HepG2 (cell line): Measurements from ENCODE around the gene CRNKL1. TPM values are rescaled to one million over a fixed set of nuclear protein-coding genes. Genes with fewer than 3 reads are reported as not detected.

Experiments
- ATF7 ChIP-seq, 2 experiments: fragments of 450-650 bp in 1 of 2; sonication (generic) in 1 of 2; formaldehyde crosslinking in 1 of 2; IDR thresholded peaks; 2 replicates each; pipeline versions ENCODE4 v1.4.0 to v1.6.1; 2016 to 2020; ENCODE audit warnings: antibody characterized with exemption in 1 of 2, mild to moderate bottlenecking in 1 of 2, missing genetic modification reagents in 1 of 2
- ERF ChIP-seq: IDR thresholded peaks from 2 replicates; pipeline ENCODE4 v1.6.1; 2018; ENCODE audit warnings: missing biosample characterization, missing genetic modification reagents
- THYN1 ChIP-seq: sonication (generic); formaldehyde crosslinking; IDR thresholded peaks from 2 replicates; pipeline ENCODE4 v1.8.1; 2023; ENCODE audit warnings: low read depth, mild to moderate bottlenecking, moderate library complexity, missing genetic modification reagents, borderline replicate concordance
- ZNF326 ChIP-seq: sonication (generic); formaldehyde crosslinking; IDR thresholded peaks from 2 replicates; pipeline ENCODE4 v1.4.0; 2020; ENCODE audit warnings: missing genetic modification reagents, borderline replicate concordance
- ZNF354B ChIP-seq: sonication (generic); formaldehyde crosslinking; IDR thresholded peaks from 2 replicates; pipeline ENCODE4 v1.8.0; 2022; ENCODE audit warnings: mild to moderate bottlenecking, missing genetic modification reagents
- ZNF614 ChIP-seq: IDR thresholded peaks from 2 replicates; pipeline ENCODE4 v1.6.1; 2018; ENCODE audit warnings: missing biosample characterization, missing genetic modification reagents, inconsistent platforms, borderline replicate concordance
- ZNF724P ChIP-seq: sonication (generic); formaldehyde crosslinking; IDR thresholded peaks from 2 replicates; pipeline ENCODE4 v1.8.0; 2022; ENCODE audit warnings: missing genetic modification reagents, borderline replicate concordance
- ZNF788 ChIP-seq: sonication (generic); formaldehyde crosslinking; IDR thresholded peaks from 2 replicates; pipeline ENCODE4 v1.5.0; 2020; ENCODE audit warnings: mild to moderate bottlenecking, missing genetic modification reagents, borderline replicate concordance
- ZNF83 ChIP-seq: sonication (generic); formaldehyde crosslinking; IDR thresholded peaks from 2 replicates; pipeline ENCODE4 v1.4.0; 2020; ENCODE audit warnings: missing genetic modification reagents, mild to moderate bottlenecking, borderline replicate concordance
- polyA plus RNA-seq, 8 experiments: library from polyadenylated mRNA; depleted of rRNA in 3 of 8; stranded (reverse) in 7 of 8; unstranded in 1 of 8; fragments of >200 nt; fragmentation: Illumina TruSeq in 4 of 8; extraction: Trizol in 4 of 8; gene quantifications; 2 replicates each; pipeline versions ENCODE4 v1.2.1 to v1.2.3, GENCODE V29; 2011 to 2016; ENCODE audit warnings: low read depth in 4 of 8, missing spikeins in 1 of 8, mixed read lengths in 1 of 8; ENCODE audit not compliant: insufficient read depth in 1 of 8
- total RNA-seq, 5 experiments: library from RNA; depleted of rRNA; stranded (reverse); fragments of >200 nt; fragmentation: Illumina TruSeq; extraction: Trizol; gene quantifications; 2 replicates each; pipeline ENCODE4 v1.2.3, GENCODE V29; 2016; ENCODE audit warnings: low read depth in 1 of 5
- TF ChIP-seq, protein P1 (sequence below): sonication (generic); formaldehyde crosslinking; IDR thresholded peaks from 2 replicates; pipeline ENCODE4 v1.4.0; 2020; ENCODE audit warnings: mild to moderate bottlenecking, low read depth, missing genetic modification reagents
- TF ChIP-seq, protein P2 (sequence below): sonication (generic); formaldehyde crosslinking; IDR thresholded peaks from 2 replicates; pipeline ENCODE4 v1.5.0; 2020; ENCODE audit warnings: missing genetic modification reagents, mild to moderate bottlenecking, borderline replicate concordance
- TF ChIP-seq, protein P3 (sequence below): sonication (generic); formaldehyde crosslinking; IDR thresholded peaks from 2 replicates; pipeline ENCODE4 v1.4.0; 2020; ENCODE audit warnings: missing genetic modification reagents
- TF ChIP-seq, protein P4 (sequence below): sonication (generic); formaldehyde crosslinking; IDR thresholded peaks from 2 replicates; pipeline ENCODE4 v1.5.0; 2020; ENCODE audit warnings: missing genetic modification reagents
- TF ChIP-seq, protein P5 (sequence below): sonication (generic); formaldehyde crosslinking; IDR thresholded peaks from 2 replicates; pipeline ENCODE4 v1.4.0; 2020; ENCODE audit warnings: missing genetic modification reagents, mild to moderate bottlenecking, borderline replicate concordance
- TF ChIP-seq, protein P6 (sequence below): sonication (generic); formaldehyde crosslinking; IDR thresholded peaks from 2 replicates; pipeline ENCODE4 v1.4.0; 2020; ENCODE audit warnings: missing genetic modification reagents, borderline replicate concordance

CRNKL1 gene
- total and polyA plus RNA-seq, 2 of the 13 experiments (the other 11 are each of a cell fraction or from before 2014, with no cell fraction given), result 12.3 to 64.5 TPM

DNA sequence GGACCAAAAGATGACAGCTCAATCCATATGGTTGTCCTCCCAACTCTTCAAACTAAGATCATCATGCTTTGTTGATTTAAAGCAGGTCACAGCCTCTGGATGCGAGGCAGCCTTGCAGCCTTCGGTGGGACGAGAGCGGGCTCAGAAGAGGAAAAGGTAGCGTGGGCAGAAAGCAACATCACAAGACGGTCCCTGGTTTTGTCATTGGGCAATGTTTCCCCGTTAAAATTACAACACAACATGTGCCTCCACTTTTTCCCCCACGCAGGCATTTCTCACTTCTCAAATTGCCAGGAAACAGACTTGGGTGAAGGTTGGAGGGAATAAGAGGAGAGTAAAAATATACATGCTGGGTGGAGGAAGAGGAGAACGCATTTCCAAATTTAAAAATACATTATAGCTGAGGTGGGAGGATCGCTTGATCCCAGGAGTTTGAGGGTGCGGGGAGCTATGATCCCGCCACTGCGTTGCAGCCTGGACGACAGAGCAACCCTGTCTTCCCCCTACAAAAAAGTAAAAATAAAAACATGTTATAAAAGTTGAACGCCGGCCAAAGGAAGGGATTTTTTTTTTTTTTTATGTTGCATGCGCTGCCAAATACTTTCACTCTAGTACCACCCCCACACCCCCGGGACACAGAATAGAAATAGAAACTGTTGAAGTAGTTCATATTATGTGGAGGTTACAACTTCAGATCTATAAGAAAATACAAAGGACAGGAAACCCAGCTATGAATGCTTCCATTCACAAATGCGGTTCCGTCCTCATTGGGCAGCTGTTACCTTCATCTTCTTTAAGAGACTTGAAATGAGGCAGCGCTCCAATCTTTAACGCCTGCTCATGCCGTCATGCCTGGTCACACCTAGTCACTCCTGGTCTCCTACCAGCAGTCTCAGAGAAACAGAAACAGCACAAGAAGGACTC lies 49.0 kb downstream of the CRNKL1 start (continued):
- TF ChIP-seq ZNF724P (CRISPR knock-in tag) (0 out of 2 replicates have a peak, but pooled peaks have one; percentile 4), ZNF354B (no peak), ZNF326 (CRISPR knock-in tag) (no peak), THYN1 (CRISPR knock-in tag) (no peak), ATF7 (IDR thresholded peaks at IDR 0.05) (no peak), ATF7 (CRISPR knock-in tag; IDR thresholded peaks at IDR 0.05) (no peak), ZNF614 (no peak), ERF (CRISPR knock-in tag) (no peak), ZNF83 (0 out of 2 replicates have a peak, but pooled peaks have one; percentile 18), ZNF788 (CRISPR knock-in tag) (0 out of 2 replicates have a peak, but pooled peaks have one; percentile 8)
- TF ChIP-seq, protein P1, sequence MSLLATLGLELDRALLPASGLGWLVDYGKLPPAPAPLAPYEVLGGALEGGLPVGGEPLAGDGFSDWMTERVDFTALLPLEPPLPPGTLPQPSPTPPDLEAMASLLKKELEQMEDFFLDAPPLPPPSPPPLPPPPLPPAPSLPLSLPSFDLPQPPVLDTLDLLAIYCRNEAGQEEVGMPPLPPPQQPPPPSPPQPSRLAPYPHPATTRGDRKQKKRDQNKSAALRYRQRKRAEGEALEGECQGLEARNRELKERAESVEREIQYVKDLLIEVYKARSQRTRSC (CRISPR knock-in tag), result no peak
- TF ChIP-seq, protein P2, sequence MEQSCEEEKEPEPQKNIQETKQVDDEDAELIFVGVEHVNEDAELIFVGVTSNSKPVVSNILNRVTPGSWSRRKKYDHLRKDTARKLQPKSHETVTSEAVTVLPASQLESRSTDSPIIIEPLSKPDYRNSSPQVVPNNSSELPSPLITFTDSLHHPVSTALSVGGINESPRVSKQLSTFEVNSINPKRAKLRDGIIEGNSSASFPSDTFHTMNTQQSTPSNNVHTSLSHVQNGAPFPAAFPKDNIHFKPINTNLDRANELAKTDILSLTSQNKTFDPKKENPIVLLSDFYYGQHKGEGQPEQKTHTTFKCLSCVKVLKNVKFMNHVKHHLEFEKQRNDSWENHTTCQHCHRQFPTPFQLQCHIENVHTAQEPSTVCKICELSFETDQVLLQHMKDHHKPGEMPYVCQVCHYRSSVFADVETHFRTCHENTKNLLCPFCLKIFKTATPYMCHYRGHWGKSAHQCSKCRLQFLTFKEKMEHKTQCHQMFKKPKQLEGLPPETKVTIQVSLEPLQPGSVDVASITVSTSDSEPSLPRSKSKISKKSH, result no peak
- TF ChIP-seq, protein P3, sequence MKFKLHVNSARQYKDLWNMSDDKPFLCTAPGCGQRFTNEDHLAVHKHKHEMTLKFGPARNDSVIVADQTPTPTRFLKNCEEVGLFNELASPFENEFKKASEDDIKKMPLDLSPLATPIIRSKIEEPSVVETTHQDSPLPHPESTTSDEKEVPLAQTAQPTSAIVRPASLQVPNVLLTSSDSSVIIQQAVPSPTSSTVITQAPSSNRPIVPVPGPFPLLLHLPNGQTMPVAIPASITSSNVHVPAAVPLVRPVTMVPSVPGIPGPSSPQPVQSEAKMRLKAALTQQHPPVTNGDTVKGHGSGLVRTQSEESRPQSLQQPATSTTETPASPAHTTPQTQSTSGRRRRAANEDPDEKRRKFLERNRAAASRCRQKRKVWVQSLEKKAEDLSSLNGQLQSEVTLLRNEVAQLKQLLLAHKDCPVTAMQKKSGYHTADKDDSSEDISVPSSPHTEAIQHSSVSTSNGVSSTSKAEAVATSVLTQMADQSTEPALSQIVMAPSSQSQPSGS (CRISPR knock-in tag), result no peak
- TF ChIP-seq, protein P4, sequence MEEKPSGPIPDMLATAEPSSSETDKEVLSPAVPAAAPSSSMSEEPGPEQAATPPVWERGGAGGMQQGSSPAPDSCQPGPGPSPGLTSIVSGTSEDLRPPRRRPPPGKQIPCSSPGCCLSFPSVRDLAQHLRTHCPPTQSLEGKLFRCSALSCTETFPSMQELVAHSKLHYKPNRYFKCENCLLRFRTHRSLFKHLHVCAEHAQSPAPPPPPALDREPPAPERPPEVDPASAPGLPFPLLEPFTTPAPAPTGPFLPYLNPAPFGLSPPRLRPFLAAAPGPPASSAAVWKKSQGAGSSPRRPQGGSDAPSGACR (CRISPR knock-in tag), result no peak
- TF ChIP-seq, protein P5, sequence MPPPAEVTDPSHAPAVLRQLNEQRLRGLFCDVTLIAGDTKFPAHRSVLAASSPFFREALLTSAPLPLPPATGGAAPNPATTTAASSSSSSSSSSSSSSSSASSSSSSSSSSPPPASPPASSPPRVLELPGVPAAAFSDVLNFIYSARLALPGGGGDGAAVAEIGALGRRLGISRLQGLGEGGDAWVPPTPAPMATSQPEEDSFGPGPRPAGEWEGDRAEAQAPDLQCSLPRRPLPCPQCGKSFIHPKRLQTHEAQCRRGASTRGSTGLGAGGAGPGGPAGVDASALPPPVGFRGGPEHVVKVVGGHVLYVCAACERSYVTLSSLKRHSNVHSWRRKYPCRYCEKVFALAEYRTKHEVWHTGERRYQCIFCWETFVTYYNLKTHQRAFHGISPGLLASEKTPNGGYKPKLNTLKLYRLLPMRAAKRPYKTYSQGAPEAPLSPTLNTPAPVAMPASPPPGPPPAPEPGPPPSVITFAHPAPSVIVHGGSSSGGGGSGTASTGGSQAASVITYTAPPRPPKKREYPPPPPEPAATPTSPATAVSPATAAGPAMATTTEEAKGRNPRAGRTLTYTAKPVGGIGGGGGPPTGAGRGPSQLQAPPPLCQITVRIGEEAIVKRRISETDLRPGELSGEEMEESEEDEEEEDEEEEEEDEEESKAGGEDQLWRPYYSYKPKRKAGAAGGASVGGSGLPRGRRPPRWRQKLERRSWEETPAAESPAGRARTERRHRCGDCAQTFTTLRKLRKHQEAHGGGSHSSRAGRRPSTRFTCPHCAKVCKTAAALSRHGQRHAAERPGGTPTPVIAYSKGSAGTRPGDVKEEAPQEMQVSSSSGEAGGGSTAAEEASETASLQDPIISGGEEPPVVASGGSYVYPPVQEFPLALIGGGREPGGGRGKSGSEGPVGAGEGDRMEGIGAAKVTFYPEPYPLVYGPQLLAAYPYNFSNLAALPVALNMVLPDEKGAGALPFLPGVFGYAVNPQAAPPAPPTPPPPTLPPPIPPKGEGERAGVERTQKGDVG (CRISPR knock-in tag), result 0 out of 2 replicates have a peak, but pooled peaks have one; percentile 3
- TF ChIP-seq, protein P6, sequence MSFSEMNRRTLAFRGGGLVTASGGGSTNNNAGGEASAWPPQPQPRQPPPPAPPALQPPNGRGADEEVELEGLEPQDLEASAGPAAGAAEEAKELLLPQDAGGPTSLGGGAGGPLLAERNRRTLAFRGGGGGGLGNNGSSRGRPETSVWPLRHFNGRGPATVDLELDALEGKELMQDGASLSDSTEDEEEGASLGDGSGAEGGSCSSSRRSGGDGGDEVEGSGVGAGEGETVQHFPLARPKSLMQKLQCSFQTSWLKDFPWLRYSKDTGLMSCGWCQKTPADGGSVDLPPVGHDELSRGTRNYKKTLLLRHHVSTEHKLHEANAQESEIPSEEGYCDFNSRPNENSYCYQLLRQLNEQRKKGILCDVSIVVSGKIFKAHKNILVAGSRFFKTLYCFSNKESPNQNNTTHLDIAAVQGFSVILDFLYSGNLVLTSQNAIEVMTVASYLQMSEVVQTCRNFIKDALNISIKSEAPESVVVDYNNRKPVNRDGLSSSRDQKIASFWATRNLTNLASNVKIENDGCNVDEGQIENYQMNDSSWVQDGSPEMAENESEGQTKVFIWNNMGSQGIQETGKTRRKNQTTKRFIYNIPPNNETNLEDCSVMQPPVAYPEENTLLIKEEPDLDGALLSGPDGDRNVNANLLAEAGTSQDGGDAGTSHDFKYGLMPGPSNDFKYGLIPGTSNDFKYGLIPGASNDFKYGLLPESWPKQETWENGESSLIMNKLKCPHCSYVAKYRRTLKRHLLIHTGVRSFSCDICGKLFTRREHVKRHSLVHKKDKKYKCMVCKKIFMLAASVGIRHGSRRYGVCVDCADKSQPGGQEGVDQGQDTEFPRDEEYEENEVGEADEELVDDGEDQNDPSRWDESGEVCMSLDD, result no peak
